Activated naive CD8-positive, alpha-beta T cell treated with anti-CD3 and anti-CD28 coated beads, Interleukin-2, amount 10 ng/mL, durations not matched to agents 7 days and 5 days (primary cell): ENCODE results near the gene SLC46A2. TPM values are rescaled to one million over a fixed set of nuclear protein-coding genes. Genes with fewer than 3 reads are reported as not detected.

Experiments
- ATAC-seq: fragments of 150-1000 bp; cut with Tn5 transposase; one replicate; pipeline ENCODE4 v1.10.0; 2021; ENCODE audit warnings: low read depth, moderate library complexity
- POLR2A ChIA-PET: fragments of 350-600 bp; sonication (Branson Sonifier 250); formaldehyde crosslinking; loops from one replicate; lab custom pipeline; 2021; ENCODE audit warnings: antibody characterized with exemption; lab: Charles Lee
- DNase-seq: peaks from one replicate; pipeline ENCODE4 v3.0.0; 2021
- H3K27ac Mint-ChIP-seq: one replicate; pipeline ENCODE4 v1.8.0; 2022; ENCODE audit warnings: mild to moderate bottlenecking, mixed read lengths
- H3K27me3 Mint-ChIP-seq: one replicate; pipeline ENCODE4 v1.8.0; 2022; ENCODE audit warnings: mild to moderate bottlenecking, moderate library complexity, mixed read lengths
- H3K36me3 Mint-ChIP-seq: one replicate; pipeline ENCODE4 v1.8.0; 2021; ENCODE audit warnings: mild to moderate bottlenecking, mixed read lengths
- H3K4me1 Mint-ChIP-seq: one replicate; pipeline ENCODE4 v1.8.0; 2021; ENCODE audit warnings: mixed read lengths
- H3K4me3 Mint-ChIP-seq: one replicate; pipeline ENCODE4 v1.8.0; 2022; ENCODE audit warnings: mild to moderate bottlenecking, moderate library complexity, mixed read lengths
- H3K9me3 Mint-ChIP-seq: one replicate; pipeline ENCODE4 v1.8.0; 2021; ENCODE audit warnings: mixed read lengths
- total RNA-seq, 2 experiments: library from RNA; stranded (reverse); gene quantifications; one replicate each; pipeline ENCODE4 v1.2.3, GENCODE V29; 2021

Gene SLC46A2
- total RNA-seq, 2 experiments from 2014 or later: not detected

DNA sequence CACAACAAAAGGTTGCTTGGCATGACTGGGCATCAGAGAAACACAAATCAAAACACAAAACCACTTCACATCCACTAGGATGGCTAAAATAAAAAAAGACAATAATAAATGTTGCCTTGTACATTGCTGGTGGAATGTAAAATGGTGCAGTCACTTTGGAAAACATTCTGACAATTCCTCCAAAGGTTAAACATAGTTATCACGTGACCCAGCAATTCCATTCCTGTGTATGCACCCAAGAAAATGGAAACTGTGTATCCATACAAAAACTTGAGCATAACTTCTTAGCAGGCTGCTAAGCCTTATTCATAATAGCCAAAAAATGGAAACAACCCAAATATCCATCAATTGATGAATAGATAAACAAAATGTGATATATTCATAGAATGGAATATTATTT, 10.2 kb upstream of the SLC46A2 start:
- no peak for ATAC-seq
- Mint-ChIP-seq H3K27me3 (peaks cover 46% of the 10 kb centered on the region), H3K4me1 (peaks cover 10% of the 10 kb centered on the region), H3K27ac (no peak overlapping the region), H3K9me3 (no peaks in the 10 kb centered on the region), H3K4me3 (no peak overlapping the region), H3K36me3 (no peaks in the 10 kb centered on the region)
- POLR2A ChIA-PET: no interaction called here
- DNase-seq: no peak

DNA sequence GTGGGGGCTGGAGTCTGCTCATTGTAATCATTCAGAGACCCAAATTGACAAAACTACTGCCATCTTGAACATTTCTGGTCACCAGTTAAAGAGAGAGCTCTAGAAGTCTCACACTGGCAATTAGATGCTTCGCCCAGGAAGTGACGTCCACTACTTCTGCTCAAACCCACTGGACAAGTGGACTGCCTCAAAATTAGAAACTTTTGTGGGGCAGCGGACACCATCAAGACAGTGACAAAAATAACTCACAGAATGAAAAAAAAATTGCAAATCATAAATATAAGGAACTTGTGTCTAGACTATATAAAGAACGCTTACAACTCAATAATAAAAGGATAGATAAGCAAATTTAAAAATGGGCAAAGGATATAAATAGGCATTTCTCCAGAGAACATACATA, 9.8 kb upstream of the SLC46A2 start:
- Mint-ChIP-seq H3K9me3 (no peaks in the 10 kb centered on the region), H3K4me1 (peaks cover 11% of the 10 kb centered on the region), H3K4me3 (no peak overlapping the region), H3K27ac (no peak overlapping the region), H3K27me3 (peaks cover 46% of the 10 kb centered on the region), H3K36me3 (no peaks in the 10 kb centered on the region)
- DNase-seq (no peak), ATAC-seq (no peak)
- POLR2A ChIA-PET: no interaction called here

DNA sequence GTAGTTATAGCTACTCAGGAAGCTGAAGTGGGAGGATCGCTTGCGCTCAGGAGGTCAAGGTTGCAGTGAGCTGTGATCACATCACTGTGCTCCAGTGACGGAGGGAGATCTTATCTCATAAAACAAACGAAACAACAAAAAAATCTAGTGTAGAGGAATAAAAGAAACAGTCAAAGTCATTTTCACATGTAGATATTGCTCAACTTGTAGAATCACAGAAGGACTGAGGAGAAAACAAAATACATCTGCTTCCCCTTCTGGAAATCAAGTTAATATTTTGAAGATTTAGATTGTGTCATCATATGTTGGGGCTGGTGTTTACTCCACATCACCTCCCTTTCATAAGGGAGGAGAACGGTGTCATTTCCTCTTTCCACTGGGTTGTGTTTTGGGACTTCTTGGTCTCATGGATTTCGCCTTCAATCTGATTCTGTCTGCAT, 8.2 kb upstream of the SLC46A2 start:
- DNase-seq (no peak), ATAC-seq (no peak)
- H3K9me3 Mint-ChIP-seq: no peaks in the 10 kb centered on the region
- H3K27ac Mint-ChIP-seq: no peak overlapping the region
- no peaks in the 10 kb centered on the region for H3K36me3 Mint-ChIP-seq
- H3K27me3 Mint-ChIP-seq: peaks cover 58% of the 10 kb centered on the region
- no peak overlapping the region for H3K4me3 Mint-ChIP-seq
- peaks cover 13% of the 10 kb centered on the region for H3K4me1 Mint-ChIP-seq
- POLR2A ChIA-PET: no interaction called here

DNA sequence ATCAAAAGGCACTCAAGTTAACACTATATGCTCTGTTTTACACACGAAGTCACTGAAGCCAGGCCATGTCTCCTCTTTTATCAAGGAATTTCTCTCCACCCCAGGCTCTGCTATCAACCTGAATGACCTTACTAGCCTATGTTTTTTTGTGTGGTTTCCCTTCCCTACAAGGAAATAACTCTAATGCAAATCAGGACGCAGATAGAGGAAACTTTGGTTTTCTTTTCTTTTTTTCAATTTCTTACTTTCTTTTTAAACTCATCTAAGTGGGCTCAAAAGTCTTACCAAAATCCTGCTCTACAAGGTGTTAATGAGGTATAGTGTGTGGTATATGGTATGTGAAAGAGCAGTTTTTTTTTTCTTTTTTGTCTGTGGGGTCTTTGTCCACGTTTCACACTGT, 5.5 kb upstream of the SLC46A2 start:
- DNase-seq: no peak
- Mint-ChIP-seq H3K9me3 (no peaks in the 10 kb centered on the region), H3K36me3 (no peaks in the 10 kb centered on the region), H3K4me1 (peaks cover 6% of the 10 kb centered on the region), H3K27me3 (peaks cover 71% of the 10 kb centered on the region), H3K4me3 (no peak overlapping the region), H3K27ac (no peak overlapping the region)
- no peak for ATAC-seq
- POLR2A ChIA-PET: no interaction called here

DNA sequence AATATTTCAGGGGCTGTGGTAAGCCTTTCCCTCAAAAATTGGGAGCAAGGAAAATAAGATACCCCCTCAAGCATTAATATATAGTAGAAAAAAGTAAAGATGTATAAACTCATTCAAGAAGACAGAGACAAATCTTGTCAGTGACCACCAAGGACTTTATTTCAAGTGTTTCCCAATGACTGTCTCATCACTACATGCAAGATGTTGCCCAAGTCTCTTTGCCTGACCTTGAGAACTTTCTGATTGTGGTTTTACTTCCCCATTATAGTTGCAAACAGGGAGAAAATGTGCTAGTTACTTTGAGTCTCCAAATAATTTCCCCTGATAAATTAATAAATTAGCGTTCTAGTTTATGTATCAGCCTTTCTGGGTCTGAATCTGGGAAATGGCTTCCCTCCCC, 4.0 kb upstream of the SLC46A2 start:
- Mint-ChIP-seq H3K4me3 (no peak overlapping the region), H3K36me3 (no peaks in the 10 kb centered on the region), H3K27ac (no peak overlapping the region), H3K4me1 (peaks cover 6% of the 10 kb centered on the region), H3K9me3 (no peaks in the 10 kb centered on the region), H3K27me3 (peaks cover 76% of the 10 kb centered on the region)
- ATAC-seq (no peak), DNase-seq (no peak)
- POLR2A ChIA-PET: no interaction called here

DNA sequence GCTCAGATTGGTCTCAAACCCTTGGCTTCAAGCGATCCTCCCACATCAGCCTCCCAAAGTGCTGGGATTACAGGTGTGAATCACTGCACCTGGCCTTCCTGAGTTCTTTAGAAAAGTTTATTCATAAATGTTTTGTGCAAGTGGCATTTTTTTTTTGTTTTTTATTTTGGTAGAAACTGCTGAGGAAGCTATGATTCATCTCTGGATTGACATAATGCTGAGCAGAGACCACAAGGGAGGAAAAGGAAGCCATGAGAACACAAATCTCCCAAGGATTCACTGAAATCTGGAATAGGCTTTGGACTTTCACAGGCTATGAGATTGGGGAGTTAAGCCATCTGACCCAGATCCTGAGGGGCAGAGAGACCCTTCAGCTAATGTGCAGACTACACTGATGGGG, 3.4 kb upstream of the SLC46A2 start:
- ATAC-seq: no peak
- POLR2A ChIA-PET: no interaction called here
- Mint-ChIP-seq H3K36me3 (no peaks in the 10 kb centered on the region), H3K27ac (no peak overlapping the region), H3K4me1 (peaks cover 6% of the 10 kb centered on the region), H3K9me3 (no peaks in the 10 kb centered on the region), H3K27me3 (peaks cover 77% of the 10 kb centered on the region), H3K4me3 (no peak overlapping the region)
- DNase-seq: no peak

DNA sequence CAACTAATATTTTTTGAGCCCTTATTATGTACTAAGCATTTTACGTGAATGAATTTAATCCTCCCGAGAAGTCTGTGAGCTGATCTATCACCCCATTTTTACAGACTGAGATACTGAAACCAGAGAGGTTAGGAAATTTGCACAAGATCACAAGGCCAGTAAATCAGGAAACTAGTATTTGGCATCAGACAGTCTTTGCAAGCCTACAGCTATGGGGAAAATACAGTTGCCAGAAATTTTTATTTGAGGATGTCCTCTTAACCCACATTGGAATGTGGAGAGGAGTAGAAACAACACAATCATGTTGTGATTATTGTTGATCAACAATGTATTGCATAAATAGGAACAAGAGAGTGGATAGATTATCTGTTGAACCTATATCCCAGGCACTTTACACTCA, 2.3 kb upstream of the SLC46A2 start:
- Mint-ChIP-seq H3K4me3 (no peak overlapping the region), H3K27ac (no peak overlapping the region), H3K9me3 (no peaks in the 10 kb centered on the region), H3K36me3 (no peaks in the 10 kb centered on the region), H3K27me3 (peaks cover 71% of the 10 kb centered on the region), H3K4me1 (peaks cover 5% of the 10 kb centered on the region)
- POLR2A ChIA-PET: no interaction called here
- ATAC-seq (no peak), DNase-seq (no peak)

DNA sequence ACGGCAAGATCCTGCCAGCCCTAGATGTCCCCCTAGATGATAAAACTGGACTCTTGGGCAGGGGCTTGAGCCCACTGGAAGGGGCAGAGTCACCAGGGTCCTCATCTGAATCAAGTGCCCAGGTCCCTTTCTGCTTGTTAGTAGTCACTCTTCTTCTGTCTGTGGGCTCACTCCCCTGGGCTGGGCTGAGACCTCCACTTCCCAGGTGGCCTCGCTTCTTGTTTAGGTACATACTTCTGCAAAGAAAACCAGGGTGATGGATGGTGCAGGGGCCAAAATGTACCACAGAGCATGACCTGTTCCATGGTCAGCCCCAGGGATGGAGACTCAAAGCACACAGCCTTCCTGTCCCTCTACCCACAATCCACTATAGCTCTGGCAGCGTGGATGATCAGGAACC, 845 bp upstream of the SLC46A2 start:
- no peak overlapping the region for H3K4me3 Mint-ChIP-seq
- H3K27ac Mint-ChIP-seq: no peak overlapping the region
- no peak for DNase-seq
- no peaks in the 10 kb centered on the region for H3K9me3 Mint-ChIP-seq
- peaks cover 63% of the 10 kb centered on the region for H3K27me3 Mint-ChIP-seq
- no peak for ATAC-seq
- POLR2A ChIA-PET: no interaction called here
- H3K4me1 Mint-ChIP-seq: peaks cover 5% of the 10 kb centered on the region
- no peaks in the 10 kb centered on the region for H3K36me3 Mint-ChIP-seq

DNA sequence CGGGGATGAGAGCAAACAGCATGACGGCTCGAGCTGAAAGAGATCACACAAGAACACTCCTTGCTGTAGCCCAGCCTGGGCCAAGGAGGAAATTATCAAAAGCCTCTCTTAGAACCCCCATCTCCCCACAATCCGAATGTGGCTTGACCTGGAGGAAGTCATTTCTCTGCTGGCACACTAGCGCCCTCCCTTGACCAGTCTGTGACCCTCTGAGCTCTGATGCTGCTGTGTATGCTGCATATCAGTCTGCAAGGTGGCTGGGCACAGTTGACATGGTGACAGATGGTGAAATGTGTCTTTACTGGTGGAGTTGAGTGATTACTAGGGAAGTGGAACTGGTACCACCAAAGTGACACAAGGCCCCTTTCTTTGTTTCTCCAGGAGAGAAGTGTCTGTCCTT, 3.3 kb downstream of the SLC46A2 start:
- H3K27me3 Mint-ChIP-seq: peaks cover 37% of the 10 kb centered on the region
- DNase-seq (no peak), ATAC-seq (no peak)

DNA sequence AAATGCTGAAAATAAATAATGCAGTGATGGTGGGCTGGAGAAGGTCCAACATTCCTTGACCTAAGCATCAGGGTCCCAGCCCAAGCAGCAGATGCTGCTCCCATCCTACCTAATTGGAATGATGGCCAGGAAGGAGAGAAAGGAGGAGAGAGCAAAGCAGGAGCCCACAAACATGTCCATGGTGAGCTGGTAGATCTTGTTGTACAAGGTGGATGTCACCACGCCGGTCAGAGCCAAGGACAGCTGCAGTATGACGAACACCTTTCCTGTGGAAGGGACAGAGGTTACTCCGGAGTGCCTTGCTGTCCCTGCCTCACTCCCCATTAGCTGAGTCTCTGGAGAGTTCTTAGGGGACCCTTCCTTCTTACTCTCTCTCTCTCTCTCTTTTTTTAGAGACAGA, 4.3 kb downstream of the SLC46A2 start:
- Mint-ChIP-seq H3K27ac (no peak overlapping the region), H3K4me3 (no peak overlapping the region), H3K9me3 (no peaks in the 10 kb centered on the region), H3K27me3 (peaks cover 28% of the 10 kb centered on the region), H3K36me3 (no peaks in the 10 kb centered on the region), H3K4me1 (peaks cover 5% of the 10 kb centered on the region)
- POLR2A ChIA-PET: no interaction called here
- DNase-seq (no peak), ATAC-seq (no peak)

More for the DNA sequence above, 3.3 kb downstream of the SLC46A2 start:
- Mint-ChIP-seq H3K4me1 (peaks cover 5% of the 10 kb centered on the region), H3K9me3 (no peaks in the 10 kb centered on the region), H3K36me3 (no peaks in the 10 kb centered on the region), H3K4me3 (no peak overlapping the region), H3K27ac (no peak overlapping the region)
- POLR2A ChIA-PET: no interaction called here

DNA sequence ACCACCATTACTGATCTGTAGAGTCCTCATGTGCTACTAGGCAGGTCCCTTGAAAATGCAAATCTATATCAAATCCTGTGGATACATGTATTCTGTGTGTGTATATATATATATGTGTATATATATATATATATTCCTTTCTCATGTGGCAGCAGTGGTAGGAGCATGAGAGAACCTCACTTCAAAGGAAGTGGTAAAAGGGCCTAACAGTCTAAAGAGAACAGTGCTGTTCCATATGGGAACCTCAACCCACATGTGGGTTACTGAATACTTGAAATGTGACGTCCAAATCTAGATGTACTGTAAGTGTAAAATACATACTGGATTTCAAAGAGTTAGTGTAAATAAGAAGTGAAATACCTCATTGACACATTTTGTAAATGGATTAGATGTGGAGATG, 5.4 kb downstream of the SLC46A2 start:
- H3K4me1 Mint-ChIP-seq: peaks cover 5% of the 10 kb centered on the region
- H3K27ac Mint-ChIP-seq: no peak overlapping the region
- POLR2A ChIA-PET: no interaction called here
- no peaks in the 10 kb centered on the region for H3K36me3 Mint-ChIP-seq
- H3K27me3 Mint-ChIP-seq: peaks cover 22% of the 10 kb centered on the region
- ATAC-seq (no peak), DNase-seq (no peak)
- H3K9me3 Mint-ChIP-seq: no peaks in the 10 kb centered on the region
- H3K4me3 Mint-ChIP-seq: no peak overlapping the region

DNA sequence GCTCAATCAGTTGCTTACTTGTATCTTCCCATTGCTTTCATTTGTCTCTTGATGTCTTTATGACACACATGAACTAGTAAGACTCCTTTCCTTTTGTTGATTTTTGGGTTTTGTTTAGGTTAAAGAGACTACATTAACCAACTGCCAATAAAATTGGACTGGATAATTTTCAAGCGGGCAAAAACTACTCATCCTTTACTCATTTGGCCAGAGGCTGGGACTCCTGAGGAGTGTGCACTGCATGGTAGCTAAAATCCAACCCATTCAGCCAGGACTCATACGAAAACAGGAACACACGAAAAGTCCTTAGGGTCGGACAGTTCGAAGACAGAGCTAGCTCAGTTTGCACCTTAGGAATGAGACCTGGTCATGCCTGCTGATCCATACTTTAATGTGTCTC, 6.0 kb downstream of the SLC46A2 start:
- ATAC-seq (no peak), DNase-seq (no peak)
- H3K4me1 Mint-ChIP-seq: peaks cover 5% of the 10 kb centered on the region
- H3K4me3 Mint-ChIP-seq: no peak overlapping the region
- peaks cover 16% of the 10 kb centered on the region for H3K27me3 Mint-ChIP-seq
- H3K27ac Mint-ChIP-seq: no peak overlapping the region
- H3K9me3 Mint-ChIP-seq: no peaks in the 10 kb centered on the region
- no peaks in the 10 kb centered on the region for H3K36me3 Mint-ChIP-seq
- POLR2A ChIA-PET: no interaction called here

DNA sequence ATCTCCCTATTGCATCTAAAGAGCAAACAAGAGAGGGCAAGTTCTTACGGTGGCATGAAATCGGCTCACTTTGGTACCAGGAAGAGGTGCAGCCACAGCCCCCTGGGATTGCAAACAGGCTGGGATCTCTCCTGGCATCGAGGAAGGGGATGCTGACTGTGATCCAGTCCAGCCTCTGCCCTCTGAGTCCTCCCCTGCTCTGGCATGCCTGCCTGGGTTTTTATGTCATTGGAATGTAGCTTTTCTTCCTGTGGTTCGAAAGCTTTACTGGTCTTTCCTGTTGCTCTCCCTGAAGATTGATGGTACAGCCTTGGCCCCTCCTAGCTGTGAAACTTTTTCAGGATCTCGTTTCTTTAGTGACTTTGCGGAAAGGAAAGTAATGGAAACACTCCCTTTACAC, 6.6 kb downstream of the SLC46A2 start:
- Mint-ChIP-seq H3K4me1 (peaks cover 5% of the 10 kb centered on the region), H3K27ac (no peak overlapping the region), H3K27me3 (peaks cover 9% of the 10 kb centered on the region), H3K4me3 (no peak overlapping the region), H3K36me3 (no peaks in the 10 kb centered on the region), H3K9me3 (no peaks in the 10 kb centered on the region)
- DNase-seq (no peak), ATAC-seq (no peak)
- POLR2A ChIA-PET: no interaction called here

DNA sequence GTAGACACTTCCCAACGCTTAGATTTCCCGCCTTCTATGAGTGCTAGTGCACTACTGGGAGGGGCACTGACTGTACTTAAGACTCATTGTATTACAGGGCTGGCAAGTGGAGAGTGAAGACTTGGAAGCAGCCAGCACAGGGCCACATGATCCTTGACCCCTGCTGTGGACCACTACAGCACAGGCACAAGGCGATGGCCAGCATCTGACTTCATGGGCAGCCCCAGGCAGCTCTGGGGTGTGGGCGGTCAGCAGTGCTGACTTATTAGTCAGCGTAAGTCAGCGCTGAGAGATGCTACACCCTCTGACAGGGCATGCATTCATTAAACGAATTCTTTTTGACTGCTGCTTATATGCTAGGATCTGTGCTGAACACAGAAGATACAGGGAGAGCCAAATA, 9.3 kb downstream of the SLC46A2 start:
- Mint-ChIP-seq H3K4me3 (no peak overlapping the region), H3K4me1 (peaks cover 5% of the 10 kb centered on the region), H3K9me3 (no peaks in the 10 kb centered on the region), H3K27ac (no peak overlapping the region), H3K36me3 (peaks cover 1% of the 10 kb centered on the region), H3K27me3 (peaks cover 3% of the 10 kb centered on the region)
- ATAC-seq (no peak), DNase-seq (no peak)
- POLR2A ChIA-PET: no interaction called here

DNA sequence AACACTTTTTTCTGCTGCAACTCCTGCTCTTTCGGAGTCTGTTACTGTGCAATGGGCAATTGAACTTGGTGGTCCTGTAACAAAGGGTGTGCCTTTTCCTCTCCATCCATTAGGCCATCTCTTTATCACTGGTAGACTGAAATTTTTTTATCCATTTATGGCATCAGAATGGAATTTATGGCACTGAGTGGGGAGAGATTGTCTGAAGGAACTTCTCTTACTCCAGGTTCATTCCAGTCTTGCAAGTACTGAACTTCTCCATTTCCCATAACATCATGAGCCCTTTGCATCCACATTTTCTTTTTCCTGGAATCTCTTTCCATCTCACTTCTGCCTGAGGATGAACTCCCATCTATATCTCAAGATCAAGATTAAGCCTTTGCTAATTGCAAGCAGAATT, 10.0 kb downstream of the SLC46A2 start:
- no peak for ATAC-seq
- DNase-seq: no peak
- peaks cover 6% of the 10 kb centered on the region for H3K36me3 Mint-ChIP-seq
- no peak overlapping the region for H3K4me3 Mint-ChIP-seq
- POLR2A ChIA-PET: no interaction called here
- H3K27me3 Mint-ChIP-seq: peaks cover 3% of the 10 kb centered on the region
- H3K4me1 Mint-ChIP-seq: peaks cover 5% of the 10 kb centered on the region
- no peaks in the 10 kb centered on the region for H3K9me3 Mint-ChIP-seq
- no peak overlapping the region for H3K27ac Mint-ChIP-seq
